ENCODE results near the gene KCNH6.

KCNH6 gene

DNA sequence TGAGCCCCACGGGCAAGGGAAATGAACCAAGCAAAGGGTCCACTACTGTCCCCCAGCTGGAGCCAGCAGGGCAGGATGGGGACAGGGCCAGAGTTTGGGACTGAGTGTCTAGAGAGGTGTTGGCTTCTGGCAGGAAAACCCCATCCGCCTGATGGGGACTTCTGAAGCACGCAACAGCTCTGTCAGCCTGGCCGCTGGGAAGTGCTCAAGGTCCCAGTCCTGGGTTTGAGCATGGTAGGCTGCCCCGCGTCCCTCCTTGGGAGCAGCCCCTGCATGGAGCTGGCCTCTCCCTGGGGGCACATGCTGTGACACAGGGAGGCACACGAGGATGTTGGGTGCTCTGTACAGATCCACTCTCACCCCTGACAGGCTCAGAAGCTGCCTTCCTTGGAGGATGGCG is 31.7 kb upstream of the KCNH6 start:
- no peak overlapping the region for H3K27ac ChIP-seq (ENCODE audit: extremely low read depth, low read depth, low read length)

DNA sequence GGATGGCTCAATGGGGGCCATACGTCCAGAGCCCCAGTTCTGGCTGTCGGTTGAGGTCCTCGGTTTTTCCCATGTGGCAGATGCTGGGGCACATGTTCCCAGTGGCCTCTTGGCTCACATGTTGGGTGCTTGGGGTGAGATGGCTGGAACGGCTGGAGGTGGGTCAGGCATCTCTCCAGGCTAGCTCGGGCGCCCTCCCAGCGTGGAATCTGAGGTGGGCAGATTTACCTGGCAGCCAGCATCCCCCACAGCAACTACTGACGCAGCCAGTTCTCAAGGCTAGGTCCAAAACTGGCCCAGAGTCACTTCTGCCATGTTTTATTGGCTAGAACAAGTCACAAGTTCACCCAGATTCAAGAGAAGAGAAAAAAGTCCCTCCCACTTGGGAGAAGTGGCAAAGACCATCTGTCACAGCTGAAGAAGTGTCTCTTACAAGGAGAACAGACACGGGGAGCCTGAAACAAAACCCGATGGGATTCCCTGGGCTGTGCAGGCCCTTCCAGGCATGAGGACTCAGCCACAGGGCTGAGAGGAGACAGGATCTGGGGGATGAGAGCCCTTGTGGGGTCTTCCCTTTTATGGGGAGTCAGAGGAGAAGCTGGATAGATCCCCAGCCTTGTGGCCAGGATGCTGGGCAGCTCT is 31.1 kb upstream of the KCNH6 start:
- Histone ChIP-seq H3K4me3 (ENCODE audit: low read depth, low read length) (no peak overlapping the region), H3K9me3 (ENCODE audit: control insufficient read depth, insufficient read depth, low read depth, low read length) (no peaks in the 10 kb centered on the region), H3K36me3 (ENCODE audit: control insufficient read depth in 2 of 2, insufficient read depth in 1 of 2, low read length in 2 of 2) (peaks cover 0 to 3% of the 10 kb centered on the region in 2 experiments; a peak in 2 of 3 replicates), H3K4me1 (ENCODE audit: control insufficient read depth, insufficient read depth, low read length) (no peaks in the 10 kb centered on the region), H3K27ac (ENCODE audit: extremely low read depth, low read depth, low read length) (no peak overlapping the region)
- TF ChIP-seq ZNF112 (tag by site-specific recombination; IDR thresholded peaks at IDR 0.05) (no peak), ZNF175 (tag by site-specific recombination; IDR thresholded peaks at IDR 0.05) (no peak), ZNF394 (tag by site-specific recombination; IDR thresholded peaks at IDR 0.05; ENCODE audit: borderline replicate concordance) (no peak), ZNF76 (tag by site-specific recombination; IDR thresholded peaks at IDR 0.05; ENCODE audit: borderline replicate concordance, low read depth) (no peak), ZNF626 (tag by site-specific recombination; IDR thresholded peaks at IDR 0.05) (no peak)
- TF ChIP-seq, protein P1, sequence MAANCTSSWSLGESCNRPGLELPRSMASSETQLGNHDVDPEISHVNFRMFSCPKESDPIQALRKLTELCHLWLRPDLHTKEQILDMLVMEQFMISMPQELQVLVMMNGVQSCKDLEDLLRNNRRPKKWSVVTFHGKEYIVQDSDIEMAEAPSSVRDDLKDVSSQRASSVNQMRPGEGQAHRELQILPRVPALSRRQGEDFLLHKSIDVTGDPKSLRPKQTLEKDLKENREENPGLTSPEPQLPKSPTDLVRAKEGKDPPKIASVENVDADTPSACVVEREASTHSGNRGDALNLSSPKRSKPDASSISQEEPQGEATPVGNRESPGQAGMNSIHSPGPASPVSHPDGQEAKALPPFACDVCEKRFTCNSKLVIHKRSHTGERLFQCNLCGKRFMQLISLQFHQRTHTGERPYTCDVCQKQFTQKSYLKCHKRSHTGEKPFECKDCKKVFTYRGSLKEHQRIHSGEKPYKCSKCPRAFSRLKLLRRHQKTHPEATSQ (tag by site-specific recombination; IDR thresholded peaks at IDR 0.05), result no peak
- CTCF ChIA-PET, result interaction anchor here (0.7 to 1.3 kb wide), 4 partner anchors 11 to 16 kb away, joined by 3 to 8 read pairs (median 4); no protein-coding TSS in a partner anchor
- POLR2A ChIA-PET, result interaction anchor here (1.3 kb wide), 1 partner anchor 12 kb away, joined by 4 read pairs; no protein-coding TSS in a partner anchor

More for the DNA sequence above, 31.7 kb upstream of the KCNH6 start:
- CTCF ChIA-PET, result interaction anchor here (0.7 to 1.3 kb wide), 4 partner anchors 10 to 85 kb away, joined by 3 to 8 read pairs (median 3); no protein-coding TSS in a partner anchor
- Histone ChIP-seq H3K9me3 (ENCODE audit: control insufficient read depth, insufficient read depth, low read depth, low read length) (no peaks in the 10 kb centered on the region), H3K4me3 (ENCODE audit: low read depth, low read length) (no peak overlapping the region), H3K36me3 (ENCODE audit: control insufficient read depth in 2 of 2, insufficient read depth in 1 of 2, low read length in 2 of 2) (peaks cover 0 to 3% of the 10 kb centered on the region in 2 experiments; a peak in 2 of 3 replicates), H3K4me1 (ENCODE audit: control insufficient read depth, insufficient read depth, low read length) (no peaks in the 10 kb centered on the region)
- 0 out of 2 replicates have a peak, but pooled peaks have one; percentile 21 for TF ChIP-seq ZIC2 (tag by site-specific recombination; IDR thresholded peaks at IDR 0.05)
- TF ChIP-seq ZNF600 (tag by site-specific recombination; IDR thresholded peaks at IDR 0.05), result no peak
- TF ChIP-seq ZNF768 (tag by site-specific recombination; IDR thresholded peaks at IDR 0.05), result no peak
- TF ChIP-seq GLI4 (tag by site-specific recombination; IDR thresholded peaks at IDR 0.05), result no peak
- no peak for TF ChIP-seq ZNF121 (tag by site-specific recombination; IDR thresholded peaks at IDR 0.05)
- no peak for TF ChIP-seq TRIM28 (IDR thresholded peaks at IDR 0.05; ENCODE audit: borderline replicate concordance, low read length)
- no peak for TF ChIP-seq ZFHX2 (tag by site-specific recombination; conservative IDR thresholded peaks at IDR 0.05)
- TF ChIP-seq, protein P1 (tag by site-specific recombination; IDR thresholded peaks at IDR 0.05), result no peak
- POLR2A ChIA-PET, result interaction anchor here (1.3 kb wide), 1 partner anchor 12 kb away, joined by 4 read pairs; no protein-coding TSS in a partner anchor

DNA sequence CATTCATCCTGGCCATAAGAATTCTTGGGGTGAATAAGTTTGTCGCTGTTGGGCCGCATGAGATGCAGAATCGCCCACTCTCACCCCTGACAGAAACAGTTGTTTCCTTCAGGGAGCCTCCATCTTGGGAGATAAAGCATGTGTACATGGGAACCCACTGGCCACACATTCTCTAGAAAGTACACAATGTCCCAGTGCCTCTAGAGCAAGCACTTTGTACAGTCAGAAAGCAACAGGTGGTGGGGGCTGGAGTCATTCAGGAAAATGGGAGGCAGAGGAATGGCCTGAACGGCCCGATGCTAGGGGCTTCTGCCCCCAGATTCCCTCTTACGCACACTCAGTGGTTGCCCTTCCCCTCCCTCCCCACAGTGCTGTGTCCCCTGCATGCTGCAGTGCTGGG is 30.2 kb upstream of the KCNH6 start:
- H3K9me3 ChIP-seq (ENCODE audit: control insufficient read depth, insufficient read depth, low read depth, low read length), result no peaks in the 10 kb centered on the region
- H3K4me3 ChIP-seq (ENCODE audit: low read depth, low read length), result no peak overlapping the region
- no peak for TF ChIP-seq ZNF2 (tag by site-specific recombination; IDR thresholded peaks at IDR 0.05)
- TF ChIP-seq SCRT2 (tag by site-specific recombination; IDR thresholded peaks at IDR 0.05), result peak; percentile 96
- no peak for TF ChIP-seq ZNF548 (tag by site-specific recombination; IDR thresholded peaks at IDR 0.05)
- TF ChIP-seq ZFP37 (tag by site-specific recombination; IDR thresholded peaks at IDR 0.05), result no peak
- peak; percentile 81 for TF ChIP-seq SCRT1 (tag by site-specific recombination; IDR thresholded peaks at IDR 0.05; ENCODE audit: borderline replicate concordance)
- TF ChIP-seq ZNF561 (tag by site-specific recombination; IDR thresholded peaks at IDR 0.05; ENCODE audit: borderline replicate concordance), result no peak
- ChIA-PET CTCF (interaction anchor here (0.8 kb wide), 1 partner anchor 10 kb away, joined by 4 read pairs; no protein-coding TSS in a partner anchor), POLR2A (interaction anchor here (1.3 kb wide), 1 partner anchor 13 kb away, joined by 4 read pairs; no protein-coding TSS in a partner anchor)
- no peaks in the 10 kb centered on the region for H3K4me1 ChIP-seq (ENCODE audit: control insufficient read depth, insufficient read depth, low read length)
- no peak overlapping the region for H3K27ac ChIP-seq (ENCODE audit: extremely low read depth, low read depth, low read length)
- peaks cover 0 to 3% of the 10 kb centered on the region in 2 experiments; a peak in 2 of 3 replicates for H3K36me3 ChIP-seq (ENCODE audit: control insufficient read depth in 2 of 2, insufficient read depth in 1 of 2, low read length in 2 of 2)
